A549 (cell line): ENCODE data around the gene PTPN14.

Experiments
- CEBPB ChIP-seq, 2 experiments: fragments of >200 bp in 1 of 2; sonication (Bioruptor Twin) in 1 of 2; formaldehyde crosslinking in 1 of 2; IDR thresholded peaks; 2 replicates each; pipeline ENCODE4 v1.6.1; 2012 to 2016
- ESRRA ChIP-seq: fragments of 150-350 bp; IDR thresholded peaks from 2 replicates; pipeline ENCODE4 v1.6.1; 2014; ENCODE audit warnings: mild to moderate bottlenecking, low read length, borderline replicate concordance
- HOXA7 ChIP-seq: fragments of 250-450 bp; sonication (Bioruptor Pico); IDR thresholded peaks from 2 replicates; pipeline ENCODE4 v1.5.0; 2020; ENCODE audit warnings: mild to moderate bottlenecking, moderate library complexity
- KDM5A ChIP-seq: fragments of 200-600 bp; sonication (generic); IDR thresholded peaks from 2 replicates; pipeline ENCODE4 v1.6.1; 2016; ENCODE audit warnings: antibody characterized with exemption, mild to moderate bottlenecking
- MAX ChIP-seq: IDR thresholded peaks from 2 replicates; pipeline ENCODE4 v1.6.1; 2012
- NFE2L2 ChIP-seq: fragments of 150-350 bp; conservative IDR thresholded peaks from 2 replicates; pipeline ENCODE4 v1.6.1; 2014; ENCODE audit warnings: low read length
- POLR2A ChIP-seq: IDR thresholded peaks from 2 replicates; pipeline ENCODE4 v1.6.1; 2012; ENCODE audit warnings: mild to moderate bottlenecking, low read length
- REST ChIP-seq: fragments of 200-600 bp; sonication (generic); IDR thresholded peaks from 2 replicates; pipeline ENCODE4 v1.6.1; 2016; ENCODE audit warnings: antibody characterized with exemption, mild to moderate bottlenecking, moderate library complexity
- RFX5 ChIP-seq: fragments of 450-650 bp; IDR thresholded peaks from 2 replicates; pipeline ENCODE4 v1.7.1; 2014; ENCODE audit warnings: antibody characterized with exemption, mild to moderate bottlenecking, moderate library complexity
- TF ChIP-seq, protein P1 (sequence below): fragments of >200 bp; sonication (Bioruptor Twin); formaldehyde crosslinking; IDR thresholded peaks from 3 replicates; pipeline ENCODE4 v1.5.1; 2016

DNA sequence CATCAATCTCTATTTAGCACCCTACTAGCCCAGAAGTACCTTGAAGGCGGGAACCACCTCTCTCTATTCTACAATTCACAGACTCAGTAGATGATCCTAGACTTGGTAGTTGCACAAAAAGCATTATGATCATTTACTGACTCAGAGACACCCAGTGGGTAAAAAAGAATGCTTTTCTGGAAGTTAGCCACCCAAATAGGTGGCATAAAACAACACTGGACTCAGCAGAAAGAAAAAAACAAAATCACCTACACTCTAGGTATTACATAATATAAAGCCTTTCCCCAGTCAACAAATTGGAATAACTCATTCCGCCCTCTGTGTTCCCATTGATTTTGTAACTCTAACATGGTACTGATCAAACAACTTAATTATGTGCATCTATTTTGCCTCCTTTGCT lies 126.3 kb downstream of the PTPN14 start:
- no peak for TF ChIP-seq POLR2A
- TF ChIP-seq MAX = no peak
- TF ChIP-seq, protein P1, sequence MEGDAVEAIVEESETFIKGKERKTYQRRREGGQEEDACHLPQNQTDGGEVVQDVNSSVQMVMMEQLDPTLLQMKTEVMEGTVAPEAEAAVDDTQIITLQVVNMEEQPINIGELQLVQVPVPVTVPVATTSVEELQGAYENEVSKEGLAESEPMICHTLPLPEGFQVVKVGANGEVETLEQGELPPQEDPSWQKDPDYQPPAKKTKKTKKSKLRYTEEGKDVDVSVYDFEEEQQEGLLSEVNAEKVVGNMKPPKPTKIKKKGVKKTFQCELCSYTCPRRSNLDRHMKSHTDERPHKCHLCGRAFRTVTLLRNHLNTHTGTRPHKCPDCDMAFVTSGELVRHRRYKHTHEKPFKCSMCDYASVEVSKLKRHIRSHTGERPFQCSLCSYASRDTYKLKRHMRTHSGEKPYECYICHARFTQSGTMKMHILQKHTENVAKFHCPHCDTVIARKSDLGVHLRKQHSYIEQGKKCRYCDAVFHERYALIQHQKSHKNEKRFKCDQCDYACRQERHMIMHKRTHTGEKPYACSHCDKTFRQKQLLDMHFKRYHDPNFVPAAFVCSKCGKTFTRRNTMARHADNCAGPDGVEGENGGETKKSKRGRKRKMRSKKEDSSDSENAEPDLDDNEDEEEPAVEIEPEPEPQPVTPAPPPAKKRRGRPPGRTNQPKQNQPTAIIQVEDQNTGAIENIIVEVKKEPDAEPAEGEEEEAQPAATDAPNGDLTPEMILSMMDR = no peak
- no peak for TF ChIP-seq HOXA7 (CRISPR knock-in tag)
- TF ChIP-seq REST = no peak
- TF ChIP-seq CEBPB (IDR thresholded peaks at IDR 0.05) = no peak
- no peak for TF ChIP-seq RFX5
- no peak for TF ChIP-seq NFE2L2
- no peak for TF ChIP-seq KDM5A
- TF ChIP-seq ESRRA = no peak
